Articular chondrocyte of knee joint (primary cell): ENCODE data around the gene ARL13B. TPM values are rescaled to one million over a fixed set of nuclear protein-coding genes. Genes with fewer than 3 reads are reported as not detected.

ENCODE experiments used
- small RNA-seq: library from RNA; depleted of rRNA; stranded (forward); fragments of <200 nt; gene quantifications from one replicate; pipeline ENCODE3, GENCODE V24; 2012
- total RNA-seq: library from RNA; depleted of rRNA; stranded (reverse); fragments of >200 nt; gene quantifications from 2 replicates; pipeline ENCODE4 v1.2.3, GENCODE V29; 2012

ARL13B gene
- total RNA-seq, result 13.5 and 18.5 TPM in 2 replicates

GRCh38 chr3:93979850-93980676 lies at the start of gene ARL13B:
Gene ARL13B, plus strand, starts transcription at chr3:93980155. Its CDS starts 269 bp downstream, at chr3:93980424.

GRCh38 chr3:93973131-93974126 lies 6.5 kb upstream of the ARL13B start, which contains the start of gene PROS1:
Gene PROS1, minus strand, starts transcription at chr3:93973896. Its CDS starts 147 bp downstream, at chr3:93973749.

GRCh38 chr3:94028093-94028837 lies 48.3 kb downstream of the ARL13B start, which contains the start of gene STX19:
Gene STX19, minus strand, starts transcription at chr3:94028597. Its CDS starts 13,328 bp downstream, at chr3:94015269.

GRCh38 chr3:94062513-94063404 lies 82.8 kb downstream of the ARL13B start, which contains the start of the genes DHFR2 and NSUN3:
Gene DHFR2, minus strand, starts transcription at chr3:94062916. Its CDS starts 1,405 bp downstream, at chr3:94061511.
Gene NSUN3, plus strand, starts transcription at chr3:94063061. Its CDS starts 66 bp downstream, at chr3:94063127.

Small RNA genes within 50 kb of the gene (small RNA-seq; reads per million reads assigned to genes)
- gene RF00019 (not detected), gene RNU6-511P (not detected)

Other genes starting within 250 kb of the ARL13B start
- 51.7 and 59.1 TPM in 2 replicates for gene PROS1, start 6.3 kb upstream of the ARL13B start, total RNA-seq
- gene STX19, start 48.4 kb downstream of the ARL13B start, total RNA-seq, result 0.13 TPM in 1 of 2 replicates, not detected in the other
- gene DHFR2, start 82.8 kb downstream of the ARL13B start, total RNA-seq, result 7.8 and 8.6 TPM in 2 replicates
- gene NSUN3, start 82.9 kb downstream of the ARL13B start, total RNA-seq, result 16.5 and 18.3 TPM in 2 replicates